Hepatocyte (in vitro differentiated cells): ENCODE results near the gene PCSK4. TPM values are rescaled to one million over a fixed set of nuclear protein-coding genes. Genes with fewer than 3 reads are reported as not detected.

ENCODE experiments used
- DNase-seq: peaks from one replicate; pipeline ENCODE4 v3.0.0-alpha.2; 2016; ENCODE audit warnings: low spot score
- H2AFZ ChIP-seq: fragments of 200-600 bp; sonication (generic); 2 replicates; pipeline ENCODE4 v1.6.0; 2016; ENCODE audit warnings: antibody characterized with exemption, mild to moderate bottlenecking
- H3K27ac ChIP-seq: fragments of 200-600 bp; sonication (generic); 2 replicates; pipeline ENCODE4 v1.5.1; 2016; ENCODE audit warnings: mild to moderate bottlenecking
- H3K27me3 ChIP-seq: fragments of 200-600 bp; sonication (generic); 2 replicates; pipeline ENCODE4 v1.6.1; 2016
- H3K36me3 ChIP-seq: fragments of 200-600 bp; sonication (generic); replicated peaks from 2 replicates; pipeline ENCODE4 v1.5.1; 2016; ENCODE audit warnings: low read depth; ENCODE audit not compliant: insufficient read depth
- H3K4me1 ChIP-seq: fragments of 200-600 bp; sonication (generic); 2 replicates; pipeline ENCODE4 v1.5.1; 2016; ENCODE audit warnings: mild to moderate bottlenecking, moderate library complexity; ENCODE audit not compliant: insufficient read depth
- H3K4me2 ChIP-seq: fragments of 200-600 bp; sonication (generic); 2 replicates; pipeline ENCODE4 v1.6.0; 2016
- H3K4me3 ChIP-seq: fragments of 200-600 bp; sonication (generic); 2 replicates; pipeline ENCODE4 v1.5.1; 2016; ENCODE audit warnings: mild to moderate bottlenecking
- H3K79me2 ChIP-seq: fragments of 200-600 bp; sonication (generic); 2 replicates; pipeline ENCODE4 v1.6.0; 2017; ENCODE audit warnings: mild to moderate bottlenecking
- H3K9me2 ChIP-seq: fragments of 200-600 bp; sonication (generic); replicated peaks from 2 replicates; pipeline ENCODE4 v1.6.0; 2017; ENCODE audit warnings: mild to moderate bottlenecking; ENCODE audit not compliant: insufficient read depth
- H3K9me3 ChIP-seq: fragments of 200-600 bp; sonication (generic); 2 replicates; pipeline ENCODE4 v1.5.1; 2016; ENCODE audit warnings: low read depth, mild to moderate bottlenecking
- H4K20me1 ChIP-seq: fragments of 200-600 bp; sonication (generic); 2 replicates; pipeline ENCODE4 v1.6.0; 2016; ENCODE audit warnings: mild to moderate bottlenecking; ENCODE audit not compliant: insufficient read depth, poor library complexity, severe bottlenecking
- EZH2 ChIP-seq: fragments of 200-600 bp; sonication (generic); IDR thresholded peaks from 2 replicates; pipeline ENCODE4 v1.6.1; 2016; ENCODE audit warnings: antibody characterized with exemption, mild to moderate bottlenecking, borderline replicate concordance
- EZH2phosphoT487 ChIP-seq: fragments of 200-600 bp; sonication (generic); IDR thresholded peaks from one replicate; pipeline ENCODE4 v1.6.1; 2018; ENCODE audit warnings: antibody characterized with exemption, mild to moderate bottlenecking, low read depth, moderate library complexity; ENCODE audit not compliant: unreplicated experiment, severe bottlenecking
- WGBS: methylation state at CpG from one replicate; pipeline ENCODE4 v1.1.6; 2016; ENCODE audit warnings: low lambda C conversion rate; ENCODE audit errors: missing lambda C conversion rate; 5-methylcytosine and 5-hydroxymethylcytosine counted together
- polyA plus RNA-seq: library from polyadenylated mRNA; unstranded; fragments of >200 nt; fragmentation: Nextera tagmentation; extraction: Ambion mirVana; gene quantifications from 2 replicates; pipeline ENCODE4 v1.2.1, GENCODE V29; 2016
- total RNA-seq: library from RNA; depleted of rRNA; stranded (reverse); fragments of >200 nt; gene quantifications from 2 replicates; pipeline ENCODE4 v1.2.3, GENCODE V29; 2014
- TF ChIP-seq, protein P1 (sequence below): fragments of 200-600 bp; sonication (generic); IDR thresholded peaks from 2 replicates; pipeline ENCODE4 v1.5.1; 2016; ENCODE audit warnings: antibody characterized with exemption, mild to moderate bottlenecking; ENCODE audit not compliant: poor library complexity

The PCSK4 gene
- total and polyA plus RNA-seq, 2 experiments from 2014 or later, result 7.7 to 9.6 TPM

DNA sequence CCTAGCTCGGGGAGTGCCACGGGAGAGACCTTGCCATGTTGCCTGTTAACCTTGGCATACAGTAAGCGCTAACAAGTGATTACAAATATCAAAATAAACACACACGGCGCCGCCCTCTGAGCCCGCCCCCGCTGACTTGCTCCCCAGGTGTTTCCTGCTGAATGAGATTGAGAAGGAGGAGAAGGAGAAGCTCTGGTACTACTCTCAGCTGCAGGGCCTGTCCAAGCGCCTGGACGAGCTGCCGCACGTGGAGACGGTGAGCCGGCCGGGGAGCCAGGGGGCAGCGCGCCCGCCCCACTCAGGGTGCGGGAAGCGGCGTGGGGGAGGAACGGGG, 35.2 kb downstream of the PCSK4 start:
- Histone ChIP-seq H3K4me3 (no peak overlapping the region), H4K20me1 (no peaks in the 10 kb centered on the region), H3K27me3 (peaks cover 71% of the 10 kb centered on the region), H3K79me2 (no peaks in the 10 kb centered on the region), H3K9me3 (no peaks in the 10 kb centered on the region), H2AFZ (no peak overlapping the region), H3K4me2 (no peak overlapping the region), H3K27ac (no peak overlapping the region), H3K4me1 (no peaks in the 10 kb centered on the region), H3K9me2 (no peaks in the 10 kb centered on the region), H3K36me3 (no peaks in the 10 kb centered on the region)
- 26% methylated on average over 16 of the region's 22 CpGs for WGBS
- TF ChIP-seq, protein P1, sequence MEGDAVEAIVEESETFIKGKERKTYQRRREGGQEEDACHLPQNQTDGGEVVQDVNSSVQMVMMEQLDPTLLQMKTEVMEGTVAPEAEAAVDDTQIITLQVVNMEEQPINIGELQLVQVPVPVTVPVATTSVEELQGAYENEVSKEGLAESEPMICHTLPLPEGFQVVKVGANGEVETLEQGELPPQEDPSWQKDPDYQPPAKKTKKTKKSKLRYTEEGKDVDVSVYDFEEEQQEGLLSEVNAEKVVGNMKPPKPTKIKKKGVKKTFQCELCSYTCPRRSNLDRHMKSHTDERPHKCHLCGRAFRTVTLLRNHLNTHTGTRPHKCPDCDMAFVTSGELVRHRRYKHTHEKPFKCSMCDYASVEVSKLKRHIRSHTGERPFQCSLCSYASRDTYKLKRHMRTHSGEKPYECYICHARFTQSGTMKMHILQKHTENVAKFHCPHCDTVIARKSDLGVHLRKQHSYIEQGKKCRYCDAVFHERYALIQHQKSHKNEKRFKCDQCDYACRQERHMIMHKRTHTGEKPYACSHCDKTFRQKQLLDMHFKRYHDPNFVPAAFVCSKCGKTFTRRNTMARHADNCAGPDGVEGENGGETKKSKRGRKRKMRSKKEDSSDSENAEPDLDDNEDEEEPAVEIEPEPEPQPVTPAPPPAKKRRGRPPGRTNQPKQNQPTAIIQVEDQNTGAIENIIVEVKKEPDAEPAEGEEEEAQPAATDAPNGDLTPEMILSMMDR, result no peak
- no peak for TF ChIP-seq EZH2phosphoT487
- no peak for TF ChIP-seq EZH2
- DNase-seq, result no peak

GRCh38 chr19:1453525-1454364, 36.4 kb downstream of the PCSK4 start:
- Histone ChIP-seq H3K79me2 (no peaks in the 10 kb centered on the region), H3K4me2 (no peak overlapping the region), H3K27me3 (peaks cover 80% of the 10 kb centered on the region), H3K9me2 (no peaks in the 10 kb centered on the region), H3K4me3 (no peak overlapping the region), H3K36me3 (no peaks in the 10 kb centered on the region), H3K9me3 (no peaks in the 10 kb centered on the region), H2AFZ (no peak overlapping the region), H3K4me1 (no peaks in the 10 kb centered on the region), H4K20me1 (no peaks in the 10 kb centered on the region), H3K27ac (no peak overlapping the region)
- DNase-seq, result no peak
- TF ChIP-seq EZH2 (no peak), EZH2phosphoT487 (no peak)
- TF ChIP-seq, protein P1, result no peak
- WGBS, result 55% methylated on average over 21 of the region's 33 CpGs

- no peaks in the 10 kb centered on the region for H3K4me1 ChIP-seq
Measured at GRCh38 chr19:1452802-1453524, 37.2 kb downstream of the PCSK4 start.

More at GRCh38 chr19:1452802-1453524, 37.2 kb downstream of the PCSK4 start:
- no peak overlapping the region for H2AFZ ChIP-seq
- no peak overlapping the region for H3K4me2 ChIP-seq
- 77% methylated on average over 17 of the region's 30 CpGs for WGBS
- DNase-seq, result no peak
- H3K9me3 ChIP-seq, result no peaks in the 10 kb centered on the region
- peaks cover 83% of the 10 kb centered on the region for H3K27me3 ChIP-seq
- H3K27ac ChIP-seq, result no peak overlapping the region
- no peaks in the 10 kb centered on the region for H3K36me3 ChIP-seq
- H3K4me3 ChIP-seq, result no peak overlapping the region
- H3K9me2 ChIP-seq, result no peaks in the 10 kb centered on the region
- no peak for TF ChIP-seq EZH2phosphoT487
- TF ChIP-seq, protein P1, result no peak
- no peak for TF ChIP-seq EZH2
- no peaks in the 10 kb centered on the region for H3K79me2 ChIP-seq
- no peaks in the 10 kb centered on the region for H4K20me1 ChIP-seq
